Upper lobe of left lung (tissue), 4 donors: Measurements from ENCODE around the gene OSR1.

ENCODE experiments used
- CTCF ChIP-seq, 6 experiments: fragments of 450-650 bp in 4 of 6; fragments of 200-600 bp in 2 of 6; sonication (generic) in 2 of 6; IDR thresholded peaks; one replicate each; pipeline ENCODE4 v1.5.1; 2016 to 2019; ENCODE audit warnings: antibody characterized with exemption in 6 of 6
- EP300 ChIP-seq, 4 donors: sonication (generic); formaldehyde crosslinking; IDR thresholded peaks; one replicate each; pipeline ENCODE4 v1.5.1; 2017; ENCODE audit warnings: antibody characterized with exemption in 4 of 4, control low read depth in 2 of 4
- POLR2A ChIP-seq, 4 donors: fragments of 450-650 bp; IDR thresholded peaks; one replicate each; pipeline ENCODE4 v1.5.1; 2016 to 2017; ENCODE audit warnings: antibody characterized with exemption in 4 of 4, mild to moderate bottlenecking in 2 of 4
- POLR2AphosphoS5 ChIP-seq, 2 donors: sonication (generic); formaldehyde crosslinking; IDR thresholded peaks; one replicate each; pipeline ENCODE4 v1.5.1; 2017; ENCODE audit warnings: antibody characterized with exemption in 2 of 2

DNA sequence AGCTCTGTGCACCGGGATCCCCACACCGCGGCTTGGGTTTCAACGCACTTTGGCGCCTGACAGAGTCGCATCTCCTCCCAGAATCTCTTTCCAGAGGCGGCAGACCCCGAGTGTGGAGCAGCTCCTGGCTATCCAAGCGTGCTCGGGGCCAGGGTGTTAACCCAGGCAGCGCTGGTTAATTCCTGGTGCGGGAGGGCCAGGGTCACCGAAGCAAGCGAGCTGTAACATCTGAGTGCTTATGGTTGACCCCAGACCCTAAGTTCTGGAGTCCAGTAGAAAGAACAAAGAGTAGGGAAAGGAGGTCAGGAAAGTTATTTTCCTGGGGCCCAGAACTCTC, 566 bp upstream of the OSR1 start:
- TF ChIP-seq CTCF (IDR thresholded peaks at IDR 0.05), result no peak
- no peak for TF ChIP-seq EP300 (IDR thresholded peaks at IDR 0.05)
- no peak for TF ChIP-seq POLR2A (IDR thresholded peaks at IDR 0.05)
- TF ChIP-seq POLR2AphosphoS5 (IDR thresholded peaks at IDR 0.05), result no peak
